ENCODE data around the gene C11orf52.

Gene C11orf52

GRCh38 chr11:111939836-111940604 lies 21.3 kb downstream of the C11orf52 start:
- FAIRE-seq, result no peak

- no peak for FAIRE-seq
Measured at GRCh38 chr11:111941963-111942362, 23.2 kb downstream of the C11orf52 start.

DNA sequence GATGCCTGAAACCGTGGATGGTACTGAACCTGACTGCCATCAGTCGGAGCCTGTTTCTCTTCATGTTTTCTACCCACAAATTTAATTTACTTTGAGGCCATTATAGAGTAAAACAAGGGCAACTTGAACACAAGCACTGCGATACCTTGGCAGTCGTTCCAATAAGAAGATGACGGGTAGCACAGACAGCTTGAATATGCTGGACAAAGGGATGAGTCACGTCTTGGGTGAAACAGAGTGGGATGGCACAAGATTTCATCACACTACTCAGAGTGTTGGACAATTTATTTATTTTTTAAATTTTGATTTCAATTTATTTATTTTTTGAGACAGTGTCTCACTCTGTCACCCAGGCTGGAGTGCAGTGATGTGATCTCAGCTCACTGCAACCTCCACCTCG lies 24.1 kb downstream of the C11orf52 start:
- no peak for FAIRE-seq

GRCh38 chr11:111944139-111944538 lies 25.4 kb downstream of the C11orf52 start:
- no peak for FAIRE-seq

DNA sequence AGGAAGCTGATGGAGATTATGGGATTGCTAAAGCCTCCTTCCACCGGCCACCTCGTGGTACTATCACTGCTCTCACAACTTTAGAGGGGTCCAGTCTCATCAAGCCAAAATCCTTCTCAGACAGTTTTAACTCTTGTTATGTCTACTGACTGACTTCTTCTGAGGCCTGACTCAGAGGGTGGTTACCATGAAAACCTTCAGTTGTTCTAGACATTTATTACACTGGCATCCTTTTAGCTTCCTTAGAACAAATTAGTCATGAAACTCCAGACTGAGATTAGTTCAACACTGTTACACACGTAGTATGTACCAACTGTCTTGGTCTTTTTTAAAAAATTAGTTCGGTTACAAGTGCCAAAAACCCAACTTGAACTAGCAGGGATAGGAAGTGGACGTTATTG lies 25.9 kb downstream of the C11orf52 start:
- no peak for FAIRE-seq

GRCh38 chr11:111945198-111945597 lies 26.5 kb downstream of the C11orf52 start:
- FAIRE-seq, result no peak

DNA sequence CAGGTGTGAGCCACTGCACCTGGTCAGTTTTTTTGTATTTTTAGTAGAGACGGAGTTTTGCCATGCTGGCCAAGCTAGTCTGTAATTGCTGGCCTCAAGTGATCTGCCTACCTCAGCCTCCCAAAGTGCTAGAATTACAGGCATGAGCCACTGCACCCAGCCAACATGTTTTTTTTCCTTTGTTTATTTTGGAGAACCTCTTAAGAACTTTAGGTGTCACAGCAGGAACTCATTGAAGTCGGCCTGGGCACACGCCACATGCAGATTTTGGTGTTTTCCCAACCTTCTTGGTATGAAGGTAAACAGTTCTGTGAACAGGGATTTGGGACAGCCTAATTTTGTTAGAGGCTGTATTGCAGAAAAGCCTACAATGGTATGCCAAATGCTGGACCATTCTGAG lies 27.8 kb downstream of the C11orf52 start:
- FAIRE-seq, result no peak

DNA sequence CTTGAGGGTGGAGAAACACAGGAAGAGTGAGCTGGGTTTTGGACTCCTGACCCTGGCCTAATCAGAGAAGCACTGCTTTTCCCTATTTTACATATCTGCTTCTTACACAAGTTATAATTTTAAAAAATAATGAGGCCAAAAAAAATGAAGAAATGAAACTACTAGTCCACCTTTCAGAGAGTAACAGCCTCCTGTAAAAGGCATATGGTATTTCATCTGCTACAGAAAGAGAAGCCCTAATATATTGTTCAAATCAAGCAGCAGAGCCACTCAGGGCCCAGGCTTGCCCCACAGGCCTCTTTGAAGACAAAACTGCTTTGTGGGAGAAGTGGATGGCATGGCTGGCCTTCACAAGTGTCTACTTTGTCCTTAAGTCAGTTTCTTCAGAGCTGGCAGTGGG lies 28.4 kb downstream of the C11orf52 start:
- FAIRE-seq, result no peak

- no peak for FAIRE-seq
Measured at GRCh38 chr11:111949519-111950426, 31.1 kb downstream of the C11orf52 start.

DNA sequence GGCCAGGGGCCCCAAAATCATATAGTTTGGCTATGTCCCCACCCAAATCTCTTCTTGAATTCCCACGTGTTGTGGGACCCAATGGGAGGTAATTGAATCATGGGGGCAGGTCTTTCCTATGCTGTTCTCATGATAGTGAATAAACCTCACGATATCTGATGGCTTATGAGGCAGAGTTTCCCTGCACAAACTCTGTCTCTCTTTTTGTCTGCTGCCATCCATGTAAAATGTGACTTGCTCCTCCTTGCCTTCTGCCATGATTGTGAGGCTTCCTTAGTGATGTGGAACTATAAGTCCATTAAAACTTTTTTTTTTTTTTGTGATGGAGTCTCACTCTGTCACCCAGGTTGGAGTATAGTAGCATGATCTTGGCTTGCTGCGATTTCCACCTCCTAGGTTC lies 32.9 kb downstream of the C11orf52 start:
- no peak for FAIRE-seq

- FAIRE-seq, result no peak
Measured at GRCh38 chr11:111954154-111954553, 35.4 kb downstream of the C11orf52 start.

- FAIRE-seq, result no peak
Measured at GRCh38 chr11:111957663-111958444, 39.1 kb downstream of the C11orf52 start.

DNA sequence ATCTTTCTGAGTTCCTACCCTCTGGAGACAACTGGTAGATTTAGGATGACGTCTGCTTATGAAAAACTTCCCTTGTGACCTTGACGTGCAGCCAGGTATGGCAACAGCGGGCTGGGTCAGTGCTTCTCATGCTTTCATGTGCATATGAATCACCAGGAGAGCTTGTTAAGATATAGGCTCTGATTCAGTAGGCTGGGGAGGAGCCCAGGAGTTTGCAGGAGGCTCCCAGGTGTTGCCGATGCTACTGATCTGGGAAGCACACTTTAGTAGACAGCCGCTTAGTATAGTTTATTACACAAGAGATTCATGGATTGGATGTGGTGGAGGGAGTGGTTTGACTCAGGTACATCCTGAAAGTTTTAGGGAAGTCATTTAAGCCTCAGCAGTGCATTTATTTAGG lies 42.2 kb downstream of the C11orf52 start:
- no peak for FAIRE-seq

- no peak for FAIRE-seq
Measured at GRCh38 chr11:111961389-111962300, 42.9 kb downstream of the C11orf52 start.

GRCh38 chr11:111963931-111964340 lies 45.2 kb downstream of the C11orf52 start:
- FAIRE-seq, result no peak

GRCh38 chr11:111966678-111967077 lies 48.0 kb downstream of the C11orf52 start:
- FAIRE-seq, result no peak

GRCh38 chr11:111967649-111968048 lies 48.9 kb downstream of the C11orf52 start:
- no peak for FAIRE-seq

- FAIRE-seq, result no peak
Measured at GRCh38 chr11:111969344-111969743, 50.6 kb downstream of the C11orf52 start.

- FAIRE-seq, result no peak
Measured at GRCh38 chr11:111974446-111974845, 55.7 kb downstream of the C11orf52 start.

- FAIRE-seq, result no peak
Measured at GRCh38 chr11:111975076-111975806, 56.5 kb downstream of the C11orf52 start.

DNA sequence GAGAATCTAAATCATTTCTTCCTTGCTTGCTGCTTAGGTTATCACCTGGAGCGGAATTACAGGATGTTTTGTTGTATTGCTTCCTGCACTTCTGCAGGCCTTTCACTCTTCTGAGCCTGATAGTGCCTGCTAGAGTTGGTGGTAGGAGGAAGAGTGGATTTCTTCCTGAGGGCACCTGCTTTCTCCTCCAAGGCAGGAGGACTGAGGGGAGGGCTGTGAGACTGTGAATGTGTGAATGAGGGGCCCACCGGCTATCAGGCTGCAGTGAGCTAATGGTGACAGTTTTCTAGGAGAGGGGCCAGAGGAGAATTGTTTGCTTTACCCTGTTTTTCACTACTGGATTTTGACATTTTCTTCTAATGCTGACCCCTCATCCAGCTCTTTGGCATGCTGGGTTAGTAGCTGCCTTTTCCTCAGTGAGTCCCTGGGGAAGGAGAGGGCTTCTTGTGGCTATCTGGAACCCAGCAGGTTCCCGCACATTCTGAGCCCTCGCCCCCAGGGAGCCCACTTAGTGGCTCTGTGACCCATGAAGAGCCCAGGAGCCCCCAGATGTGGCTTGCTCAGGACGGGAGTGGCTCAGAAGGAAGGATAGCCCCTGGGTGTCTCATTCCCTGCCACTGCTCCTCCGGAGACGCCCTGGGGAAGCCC lies 57.5 kb downstream of the C11orf52 start:
- FAIRE-seq, result no peak

Data from islet of Langerhans (tissue), 1 donor.